GM15510 (cell line): ENCODE results near the gene VWF.

Experiments
- POLR2A ChIP-seq: IDR thresholded peaks from 3 replicates; pipeline ENCODE4 v1.6.1; 2011; ENCODE audit warnings: borderline replicate concordance; ENCODE audit not compliant: insufficient read length; ENCODE audit errors: extremely low read depth

Gene VWF

DNA sequence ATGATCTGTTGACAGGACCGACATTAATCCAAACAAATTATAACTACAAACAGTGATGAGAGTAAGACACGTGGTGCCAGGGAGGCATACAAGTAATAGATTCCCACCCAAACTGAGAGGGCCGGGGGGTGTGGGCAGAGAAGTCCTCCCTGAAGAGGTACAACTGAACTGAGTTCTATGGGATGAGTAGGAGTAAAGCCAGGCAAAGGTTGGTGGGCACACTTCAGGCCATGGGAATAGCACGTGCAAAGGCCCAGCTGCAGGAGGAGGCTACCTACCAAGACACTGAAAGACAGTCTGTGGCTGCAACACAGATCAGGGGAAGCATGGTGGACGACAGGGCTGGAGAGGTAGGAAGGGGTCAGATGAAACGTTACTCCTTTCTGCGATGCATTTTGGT lies 22.0 kb upstream of the VWF start:
- no peak for TF ChIP-seq POLR2A

DNA sequence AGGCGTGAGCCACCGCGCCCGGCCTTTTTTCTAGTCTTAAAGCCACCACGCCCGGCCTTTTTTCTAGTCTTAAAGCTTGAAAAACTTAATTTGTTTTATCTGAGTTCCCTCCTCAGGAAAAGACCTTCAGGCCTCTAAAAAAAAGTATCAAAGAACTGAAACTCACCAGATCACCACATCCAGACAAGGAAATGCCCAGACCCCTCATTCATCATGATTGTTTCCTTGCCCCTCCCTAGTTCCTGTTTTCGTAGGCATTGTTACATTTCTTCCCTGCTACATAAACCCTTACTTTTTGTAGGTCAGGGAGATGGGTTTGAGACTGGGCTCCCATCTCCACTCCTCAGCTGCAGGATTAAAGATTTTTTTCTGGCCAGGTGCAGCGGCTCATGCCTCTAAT lies 21.1 kb upstream of the VWF start:
- TF ChIP-seq POLR2A: no peak

DNA sequence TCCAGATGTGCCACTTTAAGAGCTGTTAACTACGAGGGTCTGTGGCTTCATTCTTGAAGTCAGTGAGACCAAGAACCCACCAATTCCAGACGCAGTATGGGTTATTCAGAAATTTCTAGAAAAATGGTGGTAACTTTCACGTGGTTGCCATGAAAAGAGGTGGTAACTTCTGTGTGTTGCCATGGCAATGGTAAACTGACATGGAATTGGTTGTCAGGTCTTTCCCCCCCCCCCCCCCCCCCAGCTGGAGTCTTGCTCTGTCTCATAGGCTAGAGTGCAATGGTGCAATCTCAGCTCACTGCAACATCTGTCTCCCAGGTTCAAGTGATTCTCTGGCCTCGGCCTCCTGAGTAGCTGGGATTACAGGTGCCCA lies 18.8 kb upstream of the VWF start:
- TF ChIP-seq POLR2A: no peak

DNA sequence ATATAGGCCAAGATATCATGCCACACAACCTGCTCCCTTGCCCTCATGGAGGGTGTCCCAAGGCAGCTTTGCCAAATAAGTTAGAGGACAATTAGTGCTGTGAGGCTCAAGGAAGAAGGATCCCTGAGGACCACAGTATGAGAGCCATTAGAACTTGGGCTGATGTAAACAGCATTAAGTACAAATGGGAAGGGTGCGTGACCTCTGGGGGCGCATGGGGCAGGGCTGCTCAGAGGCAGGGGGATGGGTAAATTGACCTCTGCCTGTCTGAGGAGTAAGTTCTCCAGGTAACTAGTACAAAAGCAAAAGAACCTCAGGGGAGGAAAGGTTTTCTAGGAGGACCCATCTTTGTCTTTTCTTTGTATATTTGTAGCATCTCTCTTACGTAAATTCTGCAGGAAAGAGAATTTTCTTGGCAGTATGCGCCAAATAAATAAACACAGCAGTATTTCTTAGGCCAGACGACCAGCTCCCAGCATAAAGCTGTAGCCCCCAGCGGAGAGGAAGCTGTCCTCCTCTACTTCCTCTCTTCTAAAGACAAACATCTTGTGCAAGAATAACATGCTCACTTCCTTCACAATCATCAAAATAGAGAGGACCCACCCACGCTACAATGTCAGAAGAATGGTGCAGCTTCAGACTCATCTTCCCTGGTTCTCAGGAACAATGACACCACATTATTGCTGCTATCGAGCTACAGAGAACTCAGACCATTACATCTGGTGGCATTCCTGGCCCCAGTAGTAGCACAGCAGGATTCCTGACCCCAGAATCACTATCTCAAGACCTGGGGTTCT lies 16.4 kb upstream of the VWF start:
- no peak for TF ChIP-seq POLR2A

DNA sequence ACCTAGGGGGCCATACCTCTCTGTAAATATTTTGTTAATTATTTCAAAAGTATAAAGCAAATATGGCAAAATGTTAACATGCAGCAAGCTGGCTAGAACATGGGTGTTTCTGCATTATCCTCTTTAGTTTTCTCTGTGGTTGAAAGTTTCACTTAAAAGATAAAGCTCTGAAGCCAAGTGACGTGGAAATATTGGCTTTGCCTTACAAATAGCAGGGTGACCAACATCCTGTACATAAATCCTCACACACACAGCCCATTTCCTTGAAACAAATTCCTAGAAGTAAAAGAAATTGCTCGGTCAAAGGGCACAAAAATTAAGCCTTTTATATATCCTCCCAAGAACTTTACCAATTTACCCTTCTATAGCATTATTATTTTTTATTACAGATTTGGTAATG lies 10.6 kb upstream of the VWF start:
- no peak for TF ChIP-seq POLR2A

DNA sequence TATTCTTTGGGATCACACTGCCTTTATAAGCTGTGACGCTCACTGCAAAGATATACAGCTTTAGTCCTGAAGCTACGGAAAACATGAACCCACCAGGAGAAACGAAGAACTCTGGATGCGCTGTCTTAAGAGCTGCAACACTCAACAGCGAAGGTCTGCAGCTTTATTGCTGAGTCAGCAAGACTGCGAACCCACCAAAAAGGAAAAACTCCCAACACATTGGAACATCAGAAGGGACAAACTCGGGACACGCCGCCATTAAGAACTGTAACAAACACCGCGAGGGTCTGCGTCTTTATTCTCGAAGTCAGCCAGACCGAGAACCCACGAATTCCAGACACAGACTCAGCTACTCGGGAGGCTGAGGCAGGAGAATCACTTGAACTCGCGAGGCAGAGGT lies 9.2 kb upstream of the VWF start:
- no peak for TF ChIP-seq POLR2A

DNA sequence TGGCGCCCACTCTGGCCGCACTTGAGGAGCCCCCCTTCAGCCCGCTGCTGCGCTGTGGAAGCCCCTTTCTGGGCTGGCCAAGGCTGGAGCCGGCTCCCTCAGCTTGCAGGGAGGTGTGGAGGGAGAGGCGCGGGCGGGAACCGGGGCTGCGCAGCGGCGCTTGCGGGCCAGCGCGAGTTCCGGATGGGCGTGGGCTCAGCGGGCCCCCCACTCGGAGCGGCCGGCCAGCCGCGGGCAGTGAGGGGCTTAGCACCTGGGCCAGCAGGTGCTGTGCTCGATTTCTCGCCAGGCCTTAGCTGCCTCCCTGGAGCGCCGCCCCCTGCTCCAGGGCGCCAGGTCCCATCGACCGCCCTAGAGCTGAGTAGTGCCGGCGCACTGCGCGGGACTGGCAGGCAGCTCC lies 8.0 kb upstream of the VWF start:
- TF ChIP-seq POLR2A: no peak

DNA sequence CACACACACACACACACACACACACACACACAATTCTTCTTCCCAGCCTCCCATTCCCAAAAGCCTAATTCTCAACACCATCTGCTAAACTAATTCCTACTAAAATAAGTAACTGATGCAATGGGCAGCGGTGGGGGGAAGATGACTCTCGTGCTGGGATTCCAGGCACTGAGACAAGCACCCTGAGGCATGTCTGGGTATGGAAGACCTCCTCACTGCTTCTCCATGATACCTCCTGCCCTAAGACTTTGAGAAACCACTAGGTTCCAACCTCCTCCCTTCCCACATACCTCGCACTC lies 789 bp upstream of the VWF start:
- TF ChIP-seq POLR2A: no peak

DNA sequence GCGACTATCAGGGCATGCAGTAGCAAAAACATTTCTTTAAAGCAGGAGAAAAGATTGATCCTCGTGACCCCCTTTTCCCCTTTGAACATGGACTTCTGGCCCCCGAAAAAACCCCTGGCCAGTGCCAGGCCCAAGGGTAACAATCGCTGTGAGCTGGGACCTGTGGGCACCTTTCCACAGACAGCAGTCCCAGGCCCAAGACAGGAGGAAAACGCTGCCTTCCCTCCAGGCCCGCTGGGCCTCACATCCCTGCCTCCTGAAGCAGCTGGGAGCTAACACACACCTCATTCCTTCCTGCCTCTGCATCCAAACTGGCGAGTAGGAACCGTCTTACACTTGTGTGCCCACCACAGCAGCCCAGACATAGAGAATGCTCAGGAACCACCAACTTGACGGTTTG lies 1.2 kb downstream of the VWF start:
- TF ChIP-seq POLR2A: no peak

DNA sequence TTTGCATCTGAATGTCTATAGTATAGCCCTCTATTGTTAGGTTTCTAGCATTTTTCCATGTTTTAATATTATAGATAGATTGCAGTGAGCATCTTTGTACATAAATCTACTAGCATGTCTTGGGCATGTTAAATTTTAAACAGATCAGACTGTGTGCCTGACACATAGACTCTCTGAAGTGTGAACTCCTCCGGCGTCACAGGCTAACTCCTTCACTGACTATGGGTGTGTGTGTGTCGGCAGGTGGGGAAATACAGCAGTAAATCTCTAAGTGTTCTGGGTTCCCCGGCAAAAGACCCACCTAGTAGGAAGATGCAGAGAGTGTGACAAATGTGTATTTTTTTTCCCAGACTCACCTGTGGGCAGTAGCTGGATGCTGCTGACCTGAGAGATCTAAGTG lies 2.3 kb downstream of the VWF start:
- no peak for TF ChIP-seq POLR2A

DNA sequence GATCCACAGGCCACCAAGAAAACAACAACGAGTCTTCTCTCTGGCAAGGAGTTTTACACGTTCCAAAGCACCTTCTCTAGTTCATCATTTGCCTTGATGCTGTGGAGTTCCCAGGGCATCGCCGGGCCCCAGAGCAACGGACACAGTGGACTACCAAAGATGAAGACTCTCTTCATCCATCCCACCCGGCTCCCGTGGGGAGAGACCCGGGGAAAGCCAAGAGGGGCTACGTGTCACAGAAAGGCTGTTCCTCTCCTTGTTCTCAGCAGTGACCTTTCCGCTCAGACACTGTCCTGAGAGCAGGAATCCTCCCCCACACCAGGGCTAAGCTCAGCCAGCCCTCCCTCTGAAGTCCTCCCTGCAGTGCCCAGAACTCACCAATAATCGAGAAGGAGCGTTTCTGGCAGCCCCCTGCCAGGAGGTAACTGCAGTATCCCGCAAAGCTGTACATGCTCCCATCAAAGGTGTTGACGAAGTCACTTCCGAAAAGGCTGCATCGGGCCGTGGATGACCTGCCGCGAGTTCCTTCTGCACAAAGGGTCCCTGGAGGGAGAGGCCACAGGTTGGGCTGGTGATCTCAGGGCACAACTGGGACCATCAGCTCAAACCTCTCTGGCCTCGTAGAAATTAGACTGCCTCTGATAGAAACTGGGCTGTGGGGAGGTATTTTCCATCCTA lies 3.5 kb downstream of the VWF start:
- no peak for TF ChIP-seq POLR2A

DNA sequence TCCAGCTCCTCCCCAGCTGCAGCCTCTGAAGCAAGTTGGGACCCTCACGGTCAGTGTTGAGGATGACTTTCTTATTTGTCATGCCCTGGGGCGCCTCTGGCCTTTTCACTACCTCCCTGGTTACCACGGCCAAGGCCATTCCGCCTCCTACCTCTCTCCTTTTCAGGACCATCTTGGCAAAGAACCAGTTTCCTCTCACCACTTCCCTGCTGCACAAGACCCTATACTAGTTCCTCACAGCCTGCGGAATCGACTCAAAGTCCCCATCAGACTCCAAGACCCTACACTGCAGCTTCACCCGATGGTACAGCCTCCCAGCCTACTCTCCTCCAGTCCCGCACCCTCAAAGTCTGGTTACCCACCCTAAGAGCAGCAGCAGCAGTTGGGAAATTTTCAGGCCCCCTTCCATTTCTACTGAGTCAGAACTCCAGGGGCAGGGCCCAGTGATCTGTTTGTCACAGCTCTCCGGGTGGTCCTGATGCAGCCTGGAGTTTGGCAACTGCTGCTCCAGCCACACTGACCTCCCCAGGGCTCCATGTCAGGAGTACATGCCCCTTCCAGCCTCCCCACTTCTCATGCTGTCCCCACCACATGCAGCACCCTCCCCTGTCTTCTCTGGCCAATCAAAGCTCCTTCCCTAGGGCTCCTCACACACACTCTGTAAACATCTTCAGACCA lies 5.4 kb downstream of the VWF start:
- TF ChIP-seq POLR2A: no peak

DNA sequence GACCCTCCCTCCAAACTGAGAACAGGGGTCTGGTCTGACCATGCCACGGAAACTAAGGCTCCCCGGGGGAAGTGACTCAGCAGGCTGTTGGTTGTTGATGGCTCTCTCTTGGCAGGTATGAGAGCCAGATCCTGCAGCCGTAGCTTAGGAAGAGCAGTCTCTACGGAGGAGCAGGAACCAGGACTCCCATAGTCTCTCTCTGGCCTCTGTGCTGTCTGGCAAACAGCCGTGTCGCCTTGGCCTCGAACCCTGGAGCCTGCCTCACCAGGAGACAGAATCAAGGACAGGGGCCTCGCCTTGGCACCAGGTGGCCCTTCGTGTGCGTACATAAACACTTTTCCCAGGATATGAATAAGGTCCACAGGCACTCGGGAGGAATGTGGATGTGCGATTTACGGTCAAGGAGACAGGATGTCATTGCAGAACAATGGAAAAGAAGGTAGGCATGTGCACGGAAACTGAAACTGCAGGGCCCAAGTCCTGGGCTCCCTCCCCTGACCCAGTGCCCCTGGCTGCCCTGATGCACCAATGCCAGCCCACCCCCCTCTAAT lies 7.9 kb downstream of the VWF start:
- no peak for TF ChIP-seq POLR2A

DNA sequence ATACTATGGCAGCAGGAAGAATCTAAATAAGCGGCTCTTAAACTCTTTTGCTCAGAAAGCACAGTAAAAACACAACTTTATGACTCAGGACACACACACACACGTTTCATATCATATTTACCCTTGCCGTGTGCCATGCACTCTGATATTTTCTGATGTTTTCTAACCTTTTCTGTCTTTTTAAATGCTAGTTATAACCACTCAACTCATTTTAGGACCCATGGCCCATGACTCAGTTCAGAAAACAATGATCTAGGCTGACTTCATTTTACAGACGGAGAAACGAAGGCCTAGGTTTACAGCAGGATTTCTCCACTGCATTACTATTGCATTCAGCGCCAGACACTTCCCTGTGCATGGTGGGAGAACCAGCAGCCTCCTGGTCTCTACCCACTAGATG lies 9.1 kb downstream of the VWF start:
- TF ChIP-seq POLR2A: no peak

DNA sequence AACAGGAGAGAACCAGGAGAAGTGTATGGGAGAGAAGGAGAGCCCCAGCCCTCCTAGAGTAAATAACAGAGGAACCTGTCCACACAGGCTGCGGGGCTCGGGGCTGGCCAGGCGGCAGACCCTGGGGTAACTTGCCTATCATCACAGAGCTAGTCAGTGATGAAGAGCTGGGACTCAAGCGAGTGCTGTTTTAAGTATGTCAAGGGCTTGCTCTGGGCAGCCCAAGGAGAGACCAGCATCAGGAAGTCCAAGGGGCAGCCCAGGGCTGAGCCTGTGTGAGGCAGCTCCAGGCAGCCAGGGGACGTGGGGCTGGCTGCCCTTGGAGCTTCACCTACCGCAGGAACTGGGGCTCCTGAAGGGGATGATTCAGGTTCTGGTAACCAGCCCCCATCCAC lies 10.0 kb downstream of the VWF start:
- no peak for TF ChIP-seq POLR2A

DNA sequence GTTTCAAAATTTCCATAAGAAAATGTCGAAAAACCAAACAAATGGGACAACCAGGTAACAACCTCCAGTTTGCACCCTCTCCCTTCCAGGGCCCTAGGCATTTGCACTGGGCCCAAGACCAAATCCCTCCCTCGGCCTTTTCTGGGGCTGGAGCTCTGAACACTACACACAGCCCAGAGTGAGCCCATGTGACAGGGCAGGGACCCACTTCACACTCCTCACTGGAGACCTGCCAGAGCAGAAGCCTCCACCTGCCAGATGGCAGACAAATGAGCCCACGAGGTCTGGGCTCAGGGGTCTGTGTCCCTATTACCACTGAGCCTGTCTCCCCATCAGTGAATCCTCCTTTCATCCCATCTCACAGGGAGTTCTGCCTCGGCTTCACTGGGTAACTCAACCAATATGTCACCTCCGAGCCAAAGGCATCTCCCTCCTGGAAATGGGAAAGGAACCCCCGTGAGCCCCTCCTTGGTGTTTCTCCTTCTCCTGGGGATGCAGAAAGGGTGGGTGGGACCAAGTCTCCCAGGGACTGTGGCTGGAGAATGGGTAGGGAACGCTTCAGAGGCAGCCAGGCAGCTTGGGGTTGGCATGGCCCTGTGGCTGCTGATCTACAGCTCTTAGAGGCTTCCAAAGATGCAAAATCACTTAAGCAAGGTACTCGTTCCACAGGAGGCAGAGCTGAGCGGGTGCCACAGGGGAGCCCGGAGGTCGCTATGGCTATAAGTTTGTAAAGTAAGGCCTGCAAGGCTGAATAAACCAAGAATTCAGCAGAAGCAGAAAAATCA lies 10.6 kb downstream of the VWF start:
- TF ChIP-seq POLR2A: no peak

DNA sequence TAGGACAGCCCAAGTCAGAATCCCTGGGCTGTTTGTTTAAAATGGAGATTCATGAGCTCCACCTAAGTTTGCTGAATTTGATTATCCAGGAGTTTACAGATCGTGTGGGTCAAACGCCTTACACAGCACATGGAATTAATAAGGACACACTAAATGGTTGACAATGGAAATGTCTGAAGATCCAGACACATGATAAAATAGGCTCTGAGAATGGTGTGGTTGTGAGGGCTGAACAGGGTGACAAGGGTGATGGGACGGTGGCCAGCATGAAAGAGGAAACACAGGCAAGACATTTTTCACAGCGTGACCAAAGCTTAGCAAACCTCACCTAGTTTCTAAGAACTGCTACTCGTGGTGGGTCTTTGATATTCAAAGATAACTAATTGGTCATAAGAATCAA lies 12.5 kb downstream of the VWF start:
- no peak for TF ChIP-seq POLR2A
